PC-9 (cell line): Measurements from ENCODE around the gene UBXN4.

Experiments used
- CTCF ChIP-seq: fragments of 200-600 bp; sonication (generic); conservative IDR thresholded peaks from 2 replicates; pipeline ENCODE4 v1.6.1; 2017; ENCODE audit warnings: mixed run types, antibody characterized with exemption, mild to moderate bottlenecking, moderate library complexity
- EZH2 ChIP-seq: fragments of 200-600 bp; sonication (generic); IDR thresholded peaks from 2 replicates; pipeline ENCODE4 v1.8.0; 2017; ENCODE audit warnings: antibody characterized with exemption, low read depth

GRCh38 chr2:135786823-135787222, 45.2 kb downstream of the UBXN4 start:
- TF ChIP-seq CTCF = no peak
- TF ChIP-seq EZH2 = no peak
